Effector memory CD4-positive, alpha-beta T cell (primary cell): Measurements from ENCODE around the gene APCDD1L.
"Not testable (repeated sequence)": the region's sequence is repeated elsewhere in the genome, so short reads cannot be mapped to it uniquely, and the experiment has no call there.

Experiments used
- DNase-seq, 3 donors: peaks; one replicate each; pipeline ENCODE4 v3.0.0-alpha.2; 2020
- H3K27ac ChIP-seq: 2 replicates; pipeline ENCODE4 v1.7.0; 2013; ENCODE audit warnings: mild to moderate bottlenecking, low read length, moderate library complexity; ENCODE audit not compliant: insufficient read depth, poor library complexity, severe bottlenecking
- H3K27me3 ChIP-seq: replicated peaks from 2 replicates; pipeline ENCODE4 v1.7.0; 2013; ENCODE audit warnings: mild to moderate bottlenecking, low read length; ENCODE audit not compliant: insufficient read depth, control insufficient read depth, poor library complexity, severe bottlenecking
- H3K36me3 ChIP-seq: 2 replicates; pipeline ENCODE4 v1.7.0; 2013; ENCODE audit warnings: mild to moderate bottlenecking, low read length, moderate library complexity; ENCODE audit not compliant: control insufficient read depth, insufficient read depth
- H3K4me1 ChIP-seq: 2 replicates; pipeline ENCODE4 v1.7.0; 2013; ENCODE audit warnings: low read length, mild to moderate bottlenecking; ENCODE audit not compliant: control insufficient read depth, insufficient read depth, poor library complexity, severe bottlenecking
- H3K4me3 ChIP-seq: 2 replicates; pipeline ENCODE4 v1.7.0; 2013; ENCODE audit warnings: low read length, low read depth, mild to moderate bottlenecking; ENCODE audit not compliant: insufficient read depth, poor library complexity, severe bottlenecking
- H3K9me3 ChIP-seq: 2 replicates; pipeline ENCODE4 v1.7.0; 2013; ENCODE audit warnings: mild to moderate bottlenecking, low read length, moderate library complexity; ENCODE audit not compliant: control insufficient read depth

The APCDD1L gene

DNA sequence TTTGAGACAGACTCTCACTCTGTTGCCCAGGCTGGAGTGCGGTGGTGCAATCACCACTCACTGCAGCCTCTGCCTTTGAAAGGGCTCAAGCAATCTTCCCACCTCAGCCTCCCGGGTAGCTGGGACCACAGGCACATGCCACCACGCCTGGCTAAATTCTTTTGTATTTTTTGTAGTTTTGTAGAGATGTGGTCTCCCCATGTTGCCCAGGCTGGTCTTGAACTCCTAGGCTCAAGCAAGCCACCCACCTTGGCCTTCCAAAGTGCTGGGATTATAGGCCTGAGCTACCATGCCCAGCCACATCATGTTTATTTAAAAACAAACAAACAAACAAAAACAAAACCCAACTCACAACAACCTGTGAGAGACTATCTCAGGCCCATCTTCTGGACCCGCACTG lies 29.7 kb upstream of the APCDD1L start:
- Histone ChIP-seq H3K9me3 (no peaks in the 10 kb centered on the region), H3K4me1 (no peaks in the 10 kb centered on the region), H3K27ac (no peak overlapping the region), H3K4me3 (no peak overlapping the region), H3K36me3 (no peaks in the 10 kb centered on the region), H3K27me3 (no peaks in the 10 kb centered on the region)
- DNase-seq = no peak

DNA sequence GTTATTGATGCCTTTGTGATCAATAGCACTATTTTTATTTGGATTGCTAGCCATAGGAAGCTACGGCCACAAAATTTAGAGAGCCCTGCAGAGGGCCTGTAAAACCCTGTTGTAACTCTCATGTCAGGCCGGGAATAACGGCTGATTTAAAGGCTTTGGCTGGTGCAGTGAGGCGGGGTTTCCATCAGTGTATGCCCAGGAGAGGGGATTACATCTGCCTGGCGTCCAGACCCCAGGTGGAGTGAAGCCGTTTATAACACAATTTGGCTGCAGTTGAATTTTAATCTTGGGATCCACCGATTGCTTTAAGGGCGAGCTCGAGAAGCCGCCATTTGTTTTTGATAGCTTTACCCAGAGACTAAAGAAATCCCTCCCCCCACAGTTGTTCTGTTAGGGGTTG lies 29.1 kb upstream of the APCDD1L start:
- no peaks in the 10 kb centered on the region for H3K36me3 ChIP-seq
- no peaks in the 10 kb centered on the region for H3K4me1 ChIP-seq
- H3K27me3 ChIP-seq = no peaks in the 10 kb centered on the region
- no peak overlapping the region for H3K4me3 ChIP-seq
- no peak overlapping the region for H3K27ac ChIP-seq
- DNase-seq = no peak
- no peaks in the 10 kb centered on the region for H3K9me3 ChIP-seq

DNA sequence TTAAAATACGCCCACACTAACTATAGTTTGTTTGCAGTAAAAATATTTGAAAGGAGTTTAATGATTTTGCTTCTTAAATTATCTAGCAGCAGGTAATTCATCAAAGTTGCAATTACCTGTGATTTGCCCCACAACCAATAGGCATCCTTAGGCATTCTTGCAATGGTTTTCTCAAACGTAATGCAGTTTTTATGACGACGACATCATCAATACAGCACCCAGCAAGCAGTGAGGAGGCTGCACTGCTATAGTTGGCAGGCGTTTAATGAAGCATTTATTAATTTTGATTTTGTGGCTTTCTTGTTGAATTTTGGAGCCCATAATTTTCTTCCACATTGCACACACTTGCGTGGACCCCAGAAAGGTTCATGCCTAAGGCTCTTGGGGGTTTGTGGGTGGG lies 28.1 kb upstream of the APCDD1L start:
- Histone ChIP-seq H3K4me1 (no peaks in the 10 kb centered on the region), H3K27ac (no peak overlapping the region), H3K36me3 (no peaks in the 10 kb centered on the region), H3K4me3 (no peak overlapping the region), H3K9me3 (no peaks in the 10 kb centered on the region), H3K27me3 (no peaks in the 10 kb centered on the region)
- no peak for DNase-seq

DNA sequence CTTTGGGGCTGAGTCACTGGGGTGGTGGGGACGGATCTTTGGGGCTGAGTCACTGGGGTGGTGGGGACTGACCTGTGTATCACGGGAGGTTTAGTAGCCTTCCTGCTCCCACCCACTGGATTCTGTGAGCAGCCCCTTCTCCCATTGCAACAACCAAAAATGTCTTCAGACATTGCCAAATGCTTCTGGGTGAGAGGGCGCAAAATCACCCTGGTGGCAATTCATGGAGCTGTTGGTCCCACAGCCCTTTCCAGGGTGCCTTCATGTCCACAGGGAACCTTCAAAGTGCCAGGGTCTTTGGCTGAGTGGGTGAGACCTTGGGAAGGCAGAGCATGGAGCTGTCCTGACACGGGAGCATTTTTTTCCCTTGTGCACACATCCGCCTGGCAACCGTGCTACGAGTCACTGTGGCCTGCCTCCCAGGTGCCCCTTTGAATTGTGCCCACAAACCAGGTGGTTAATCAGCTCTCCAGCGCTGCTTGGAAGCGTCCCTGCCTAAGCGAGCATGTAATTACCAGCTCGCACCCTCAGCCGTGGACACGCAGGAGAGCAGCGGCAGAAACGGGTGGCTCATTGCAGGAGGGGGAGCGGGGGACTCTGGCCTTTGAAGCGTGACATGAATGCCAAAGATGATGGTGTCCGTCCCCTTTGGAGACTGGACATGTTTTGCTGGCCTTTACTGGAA lies 27.4 kb upstream of the APCDD1L start:
- no peak for DNase-seq
- no peaks in the 10 kb centered on the region for H3K4me1 ChIP-seq
- no peaks in the 10 kb centered on the region for H3K9me3 ChIP-seq
- no peaks in the 10 kb centered on the region for H3K27me3 ChIP-seq
- H3K27ac ChIP-seq = no peak overlapping the region
- no peak overlapping the region for H3K4me3 ChIP-seq
- no peaks in the 10 kb centered on the region for H3K36me3 ChIP-seq

DNA sequence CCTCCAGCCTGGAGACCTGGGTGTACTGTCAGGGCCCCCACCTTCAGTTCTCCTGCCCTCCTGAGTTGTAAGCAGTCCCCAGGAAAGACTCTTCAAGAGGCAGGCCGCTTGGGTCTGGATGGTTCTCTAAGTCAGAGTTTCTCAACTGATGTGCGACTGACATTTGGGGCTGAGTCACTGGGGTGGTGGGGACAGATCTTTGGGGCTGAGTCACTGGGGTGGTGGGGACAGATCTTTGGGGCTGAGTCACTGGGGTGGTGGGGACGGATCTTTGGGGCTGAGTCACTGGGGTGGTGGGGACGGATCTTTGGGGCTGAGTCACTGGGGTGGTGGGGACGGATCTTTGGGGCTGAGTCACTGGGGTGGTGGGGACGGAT lies 26.8 kb upstream of the APCDD1L start:
- not testable (repeated sequence) for H3K4me3 ChIP-seq, H3K36me3 ChIP-seq, DNase-seq, H3K27me3 ChIP-seq, H3K4me1 ChIP-seq, H3K9me3 ChIP-seq, H3K27ac ChIP-seq

DNA sequence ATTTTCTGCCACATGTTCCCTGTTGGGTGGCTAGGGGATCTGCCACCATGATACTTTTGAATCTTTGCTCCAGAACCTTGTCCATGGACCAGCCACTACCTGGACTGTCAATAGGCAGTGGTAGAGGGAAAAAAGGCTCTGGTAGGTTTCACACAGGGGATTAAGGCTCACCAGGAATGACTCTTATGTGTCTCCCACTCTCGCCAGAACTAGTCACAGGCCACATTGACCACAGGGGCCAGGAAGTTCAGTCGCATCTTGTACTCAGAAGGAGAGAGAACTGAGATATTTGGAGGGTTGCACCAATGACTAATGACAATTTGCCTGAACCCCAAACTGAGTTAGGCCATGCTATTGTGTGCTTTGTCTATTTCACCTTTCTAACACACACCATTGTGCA lies 23.6 kb upstream of the APCDD1L start:
- DNase-seq = no peak
- Histone ChIP-seq H3K9me3 (no peaks in the 10 kb centered on the region), H3K27ac (no peak overlapping the region), H3K4me1 (no peaks in the 10 kb centered on the region), H3K36me3 (no peaks in the 10 kb centered on the region), H3K27me3 (no peaks in the 10 kb centered on the region), H3K4me3 (no peak overlapping the region)

DNA sequence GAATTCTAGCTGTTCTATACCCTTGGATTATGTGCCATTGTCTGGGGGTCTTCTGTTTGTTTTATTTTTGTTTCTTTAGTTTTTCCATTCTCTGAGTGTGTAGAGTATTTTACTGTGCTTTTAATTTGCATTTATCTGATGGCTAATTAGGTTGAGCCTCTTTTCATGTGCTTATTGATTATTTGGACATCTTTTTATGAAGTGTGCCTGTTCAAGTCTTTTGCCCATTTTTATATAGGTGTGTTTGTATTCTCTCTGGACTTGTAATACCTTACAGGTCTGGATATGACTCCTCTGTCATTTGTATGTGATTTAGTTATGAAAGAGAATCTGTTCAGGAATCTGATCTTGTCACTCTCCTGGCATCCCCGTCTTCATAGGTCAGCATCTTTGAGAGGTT lies 22.6 kb upstream of the APCDD1L start:
- Histone ChIP-seq H3K9me3 (no peaks in the 10 kb centered on the region), H3K27ac (no peak overlapping the region), H3K4me1 (no peaks in the 10 kb centered on the region), H3K4me3 (no peak overlapping the region), H3K36me3 (no peaks in the 10 kb centered on the region), H3K27me3 (no peaks in the 10 kb centered on the region)
- DNase-seq = no peak

DNA sequence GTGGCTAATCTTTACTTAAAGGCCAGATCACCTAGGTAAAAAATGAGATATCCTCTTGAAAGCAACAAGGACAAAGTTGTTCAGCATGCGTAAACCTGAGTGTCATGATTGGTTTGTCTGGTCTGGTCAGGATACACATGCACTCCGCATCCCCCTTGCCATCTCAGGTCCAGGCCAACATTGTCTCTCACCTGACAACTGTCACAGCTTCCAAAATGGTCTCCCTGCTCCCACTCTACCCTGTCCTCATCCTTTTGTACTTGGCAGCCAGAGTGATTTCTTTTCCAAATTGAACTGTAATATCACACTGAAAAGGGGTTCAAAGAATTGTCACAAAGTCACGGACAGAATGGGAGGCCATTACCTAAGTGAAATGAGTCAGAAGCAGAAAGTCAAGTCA lies 21.1 kb upstream of the APCDD1L start:
- Histone ChIP-seq H3K27me3 (no peaks in the 10 kb centered on the region), H3K4me1 (no peaks in the 10 kb centered on the region), H3K4me3 (no peak overlapping the region), H3K36me3 (no peaks in the 10 kb centered on the region), H3K9me3 (no peaks in the 10 kb centered on the region), H3K27ac (no peak overlapping the region)
- DNase-seq = no peak

DNA sequence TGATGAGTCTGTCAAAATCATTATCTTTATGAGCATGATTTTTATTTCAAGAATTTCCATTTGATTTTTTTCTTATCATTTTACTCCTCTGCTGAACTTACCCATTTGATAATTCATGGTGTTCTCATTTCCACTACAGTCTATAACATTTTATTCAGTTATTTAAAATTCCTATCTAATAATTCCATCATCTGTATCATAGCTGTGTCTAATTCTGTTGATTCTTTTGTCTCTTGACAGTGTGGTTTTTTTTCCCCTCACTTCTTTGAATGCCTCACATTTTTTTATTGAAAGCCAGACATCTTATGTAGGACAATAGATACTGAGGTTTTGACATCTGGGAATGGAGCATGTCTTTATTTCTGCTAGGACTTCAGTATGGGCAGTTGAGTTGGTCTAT lies 16.5 kb upstream of the APCDD1L start:
- Histone ChIP-seq H3K27me3 (no peaks in the 10 kb centered on the region), H3K4me3 (no peak overlapping the region), H3K4me1 (no peaks in the 10 kb centered on the region), H3K9me3 (peaks cover 4% of the 10 kb centered on the region), H3K27ac (no peak overlapping the region), H3K36me3 (no peaks in the 10 kb centered on the region)
- no peak for DNase-seq

DNA sequence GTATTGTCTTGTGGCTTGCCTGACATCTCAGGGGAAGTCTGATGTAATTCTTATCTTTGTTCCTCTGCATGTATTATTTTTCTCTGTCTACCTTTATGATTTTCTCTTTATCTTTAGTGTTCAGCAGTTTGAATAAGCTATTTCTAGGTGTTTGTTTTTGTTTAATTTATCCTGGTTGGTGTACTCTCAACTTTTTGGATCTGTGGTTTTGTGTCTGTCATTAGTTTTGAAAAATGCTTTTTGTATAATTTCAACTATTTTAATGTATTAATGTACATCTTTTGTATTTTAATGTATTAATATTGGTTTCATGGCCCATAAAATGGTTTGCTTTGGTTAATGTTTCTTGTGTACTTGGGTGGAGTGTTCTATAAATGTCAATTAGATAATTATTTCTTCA lies 15.9 kb upstream of the APCDD1L start:
- no peak overlapping the region for H3K4me3 ChIP-seq
- no peak overlapping the region for H3K27ac ChIP-seq
- no peaks in the 10 kb centered on the region for H3K36me3 ChIP-seq
- no peaks in the 10 kb centered on the region for H3K27me3 ChIP-seq
- no peak for DNase-seq
- no peaks in the 10 kb centered on the region for H3K4me1 ChIP-seq
- peaks cover 4% of the 10 kb centered on the region for H3K9me3 ChIP-seq
